Testis (tissue), 2 donors: ENCODE measurements around the gene ZSCAN5A.

Experiments
- CTCF ChIP-seq, 3 experiments: fragments of 450-650 bp in 2 of 3; fragments of 200-600 bp in 1 of 3; sonication (generic) in 1 of 3; IDR thresholded peaks; one replicate each; pipeline ENCODE4 v1.5.1; 2016 to 2019; ENCODE audit warnings: antibody characterized with exemption in 3 of 3, mild to moderate bottlenecking in 2 of 3, moderate library complexity in 1 of 3
- POLR2A ChIP-seq: fragments of 450-650 bp; IDR thresholded peaks from one replicate; pipeline ENCODE4 v1.6.1; 2017; ENCODE audit warnings: antibody characterized with exemption, mild to moderate bottlenecking, moderate library complexity

- TF ChIP-seq CTCF (IDR thresholded peaks at IDR 0.05) (no peak), POLR2A (no peak)
These were observed 22.8 kb downstream of the ZSCAN5A start for GRCh38 chr19:56291867-56292266.
